Fibroblast of lung (primary cell): Measurements from ENCODE around the gene GNA12.

Source experiments
- CTCF ChIP-seq, 2 donors: IDR thresholded peaks in 1 of 2; conservative IDR thresholded peaks in 1 of 2; 1 replicate in 1 of 2; 2 replicates in 1 of 2; pipeline ENCODE4 v1.5.1; 2011 to 2012; ENCODE audit warnings: low read length in 2 of 2, control low read depth in 1 of 2, inconsistent platforms in 1 of 2, low read depth in 1 of 2, mild to moderate bottlenecking in 1 of 2
- EZH2 ChIP-seq: IDR thresholded peaks from 2 replicates; pipeline ENCODE4 v1.5.1; 2012; ENCODE audit warnings: low read length, control low read depth, mild to moderate bottlenecking; ENCODE audit errors: missing control alignments

- TF ChIP-seq CTCF (conservative IDR thresholded peaks at IDR 0.05 in 1 of 2, IDR thresholded peaks at IDR 0.05 in 1 of 2; ENCODE audit: low read depth in 1 of 2, low read length in 2 of 2) (no peak), EZH2 (no peak)
Observed at GRCh38 chr7:2813350-2814185, 30.5 kb downstream of the GNA12 start.
